IMR-90 (cell line): ENCODE results near the gene FGF2. TPM values are rescaled to one million over a fixed set of nuclear protein-coding genes. Genes with fewer than 3 reads are reported as not detected.

Experiments
- ATAC-seq: fragments of 200-7000 bp; cut with Tn5 transposase; 2 replicates; pipeline ENCODE4 v1.9.1; 2020; ENCODE audit warnings: low read depth, mild to moderate bottlenecking, moderate library complexity
- BruUV-seq: library from RNA; stranded (reverse); fragments of 400-500 nt; replicated peaks from 2 replicates; lab custom pipeline; 2021; lab: Mats Ljungman, UMichigan
- CTCF ChIA-PET: fragments of 300-600 bp; formaldehyde crosslinking; extraction: SDS; loops from one replicate; lab custom pipeline; 2021; ENCODE audit warnings: antibody characterized with exemption; lab: Yijun Ruan, JAX
- POLR2A ChIA-PET: fragments of 300-600 bp; sonication (Branson Sonifier 250); formaldehyde crosslinking; loops from one replicate; lab custom pipeline; 2022; ENCODE audit warnings: antibody characterized with exemption; ENCODE audit not compliant: unreplicated experiment; lab: Charles Lee
- DNase-seq: peaks from one replicate; pipeline ENCODE4 v3.0.0; 2013
- H2AFZ ChIP-seq: replicated peaks from 2 replicates; pipeline ENCODE3; 2013; ENCODE audit warnings: low read length, mild to moderate bottlenecking; ENCODE audit not compliant: poor library complexity
- H2AK5ac ChIP-seq: 2 replicates; pipeline ENCODE4 v1.6.1; 2013; ENCODE audit warnings: low read depth, low read length, inconsistent platforms
- H2AK9ac ChIP-seq: replicated peaks from 2 replicates; pipeline ENCODE3; 2013; ENCODE audit warnings: mild to moderate bottlenecking, low read depth, low read length, moderate library complexity; ENCODE audit not compliant: poor library complexity
- H2BK120ac ChIP-seq: 2 replicates; pipeline ENCODE4 v1.6.1; 2013; ENCODE audit warnings: low read depth, low read length, inconsistent platforms
- H2BK15ac ChIP-seq: 3 replicates; pipeline ENCODE4 v1.6.1; 2013; ENCODE audit warnings: low read depth, low read length, inconsistent platforms
- H2BK20ac ChIP-seq: 2 replicates; pipeline ENCODE4 v1.6.1; 2013; ENCODE audit warnings: low read depth, mild to moderate bottlenecking, inconsistent platforms, low read length, moderate library complexity
- H2BK5ac ChIP-seq: 2 replicates; pipeline ENCODE4 v1.6.1; 2013; ENCODE audit warnings: mild to moderate bottlenecking, low read depth, low read length, inconsistent platforms; ENCODE audit not compliant: poor library complexity, severe bottlenecking
- H3K14ac ChIP-seq: replicated peaks from 2 replicates; pipeline ENCODE4 v1.6.1; 2013; ENCODE audit warnings: low read depth, low read length, inconsistent platforms
- H3K18ac ChIP-seq: 2 replicates; pipeline ENCODE4 v1.6.1; 2013; ENCODE audit warnings: low read depth, low read length, control low read depth
- H3K23ac ChIP-seq: 2 replicates; pipeline ENCODE4 v1.6.1; 2013; ENCODE audit warnings: low read depth, low read length, inconsistent platforms
- H3K27ac ChIP-seq: 2 replicates; pipeline ENCODE4 v1.5.1; 2013; ENCODE audit warnings: mild to moderate bottlenecking, control low read depth, low read length; ENCODE audit not compliant: insufficient read depth
- H3K27me3 ChIP-seq: 2 replicates; pipeline ENCODE4 v1.6.1; 2013; ENCODE audit warnings: low read length; ENCODE audit not compliant: control insufficient read depth, insufficient read depth
- H3K36me3 ChIP-seq: 2 replicates; pipeline ENCODE4 v1.6.1; 2013; ENCODE audit warnings: low read length, mixed read lengths; ENCODE audit not compliant: control insufficient read depth, insufficient read depth
- H3K4ac ChIP-seq: 2 replicates; pipeline ENCODE4 v1.6.1; 2013; ENCODE audit warnings: low read depth, low read length, inconsistent platforms
- H3K4me1 ChIP-seq: 2 replicates; pipeline ENCODE4 v1.6.1; 2013; ENCODE audit warnings: low read length, mixed read lengths; ENCODE audit not compliant: control insufficient read depth, insufficient read depth
- H3K4me2 ChIP-seq: 2 replicates; pipeline ENCODE4 v1.6.1; 2013; ENCODE audit warnings: low read depth, mild to moderate bottlenecking, control low read depth, low read length, moderate library complexity
- H3K4me3 ChIP-seq: 2 replicates; pipeline ENCODE4 v1.5.1; 2013; ENCODE audit warnings: low read depth, mild to moderate bottlenecking, control low read depth, low read length, moderate library complexity; ENCODE audit not compliant: insufficient read depth
- H3K56ac ChIP-seq: 2 replicates; pipeline ENCODE4 v1.6.1; 2013; ENCODE audit warnings: low read length, inconsistent platforms; ENCODE audit not compliant: insufficient read depth; ENCODE audit errors: extremely low read depth
- H3K79me1 ChIP-seq, 2 experiments: 2 replicates each; pipeline ENCODE4 v1.6.1; 2013; ENCODE audit warnings: low read length in 2 of 2, inconsistent platforms in 1 of 2, low read depth in 1 of 2
- H3K9ac ChIP-seq: 2 replicates; pipeline ENCODE4 v1.6.1; 2013; ENCODE audit warnings: low read depth, low read length, control low read depth
- H3K9me1 ChIP-seq: 2 replicates; pipeline ENCODE4 v1.6.1; 2013; ENCODE audit warnings: low read length, inconsistent platforms; ENCODE audit not compliant: insufficient read depth
- H3K9me3 ChIP-seq: 2 replicates; pipeline ENCODE4 v1.6.1; 2013; ENCODE audit warnings: low read length; ENCODE audit not compliant: control insufficient read depth, insufficient read depth
- H4K20me1 ChIP-seq: 2 replicates; pipeline ENCODE4 v1.6.1; 2013; ENCODE audit warnings: low read length, inconsistent platforms; ENCODE audit not compliant: insufficient read depth
- H4K5ac ChIP-seq: 2 replicates; pipeline ENCODE4 v1.6.1; 2013; ENCODE audit warnings: mild to moderate bottlenecking, low read depth, low read length, control low read depth
- H4K8ac ChIP-seq, 2 experiments: 2 replicates each; pipeline ENCODE4 v1.6.1; 2013; ENCODE audit warnings: low read depth in 2 of 2, low read length in 2 of 2, control low read depth in 1 of 2, inconsistent platforms in 1 of 2
- H4K91ac ChIP-seq: 2 replicates; pipeline ENCODE4 v1.6.1; 2013; ENCODE audit warnings: low read depth, low read length, inconsistent platforms; ENCODE audit not compliant: insufficient read depth
- CEBPB ChIP-seq: IDR thresholded peaks from 2 replicates; pipeline ENCODE4 v1.6.1; 2012; ENCODE audit warnings: low read depth, low read length, improper control_type of control experiment
- CHD1 ChIP-seq: IDR thresholded peaks from 2 replicates; pipeline ENCODE4 v1.6.1; 2012; ENCODE audit warnings: low read depth, low read length, improper control_type of control experiment
- CTCF ChIP-seq: conservative IDR thresholded peaks from 2 replicates; pipeline ENCODE4 v1.5.1; 2012; ENCODE audit warnings: mild to moderate bottlenecking, low read depth, low read length, improper control_type of control experiment
- FOS ChIP-seq: fragments of 150-350 bp; IDR thresholded peaks from 2 replicates; pipeline ENCODE4 v1.6.1; 2016; ENCODE audit warnings: low read depth, low read length
- MAFK ChIP-seq: IDR thresholded peaks from 2 replicates; pipeline ENCODE4 v1.6.1; 2012; ENCODE audit warnings: low read depth, low read length, improper control_type of control experiment
- MAZ ChIP-seq: IDR thresholded peaks from 2 replicates; pipeline ENCODE4 v1.6.1; 2012; ENCODE audit warnings: low read depth, mild to moderate bottlenecking, low read length, improper control_type of control experiment, moderate library complexity, borderline replicate concordance
- MXI1 ChIP-seq: IDR thresholded peaks from 2 replicates; pipeline ENCODE4 v1.6.1; 2012; ENCODE audit warnings: low read depth, mild to moderate bottlenecking, low read length, moderate library complexity, borderline replicate concordance
- NFE2L2 ChIP-seq: fragments of 150-350 bp; IDR thresholded peaks from 2 replicates; pipeline ENCODE4 v1.6.1; 2016; ENCODE audit warnings: low read depth, mild to moderate bottlenecking, low read length
- POLR2A ChIP-seq: IDR thresholded peaks from 2 replicates; pipeline ENCODE4 v1.6.1; 2012; ENCODE audit warnings: mild to moderate bottlenecking, low read depth, low read length
- SMC3 ChIP-seq: fragments of 150-350 bp; IDR thresholded peaks from 2 replicates; pipeline ENCODE4 v1.6.1; 2016; ENCODE audit warnings: low read depth, mild to moderate bottlenecking, antibody characterized with exemption, low read length, moderate library complexity
- WGBS, 2 experiments: methylation state at CpG; one replicate each; pipeline versions ENCODE4 v1.1.5 to v1.1.7; 2013; ENCODE audit warnings: missing lambda C conversion rate in 2 of 2; ENCODE audit not compliant: insufficient read length in 1 of 2; ENCODE audit errors: extremely low coverage in 2 of 2; 5-methylcytosine and 5-hydroxymethylcytosine counted together
- dilution Hi-C: fragments of 300-500 bp; cut with HindIII; formaldehyde crosslinking; loops from one replicate; pipeline ENCODE4 v1.14.3; 2018; ENCODE audit warnings: low sequenced_read_pairs; ENCODE audit not compliant: unreplicated experiment
- in situ Hi-C: fragments of 300-500 bp; cut with MboI; formaldehyde crosslinking; loops from 3 replicates; pipeline ENCODE4 v1.14.3; 2019; ENCODE audit warnings: low sequenced_read_pairs, inconsistent platforms, mixed read lengths
- intact Hi-C: fragments of 100-400 bp; cut with micrococcal nuclease; formaldehyde crosslinking; loops from 2 replicates; pipeline ENCODE4 v1.10.0; 2022
- polyA plus RNA-seq, 3 experiments: library from polyadenylated mRNA; depleted of rRNA; stranded (reverse); fragments of >200 nt; gene quantifications; 2 replicates each; pipeline ENCODE4 v1.2.3, GENCODE V29; 2012; ENCODE audit warnings: low replicate concordance in 1 of 3
- total RNA-seq: library from RNA; depleted of rRNA; stranded (reverse); fragments of >200 nt; gene quantifications from 2 replicates; pipeline ENCODE4 v1.2.3, GENCODE V29; 2012
- TF ChIP-seq, protein P1 (sequence below): fragments of 150-350 bp; IDR thresholded peaks from 2 replicates; pipeline ENCODE4 v1.6.1; 2016; ENCODE audit warnings: low read depth, mild to moderate bottlenecking, low read length, moderate library complexity, borderline replicate concordance

FGF2 gene
- total and polyA plus RNA-seq, 2 of the 4 experiments (the other 2 are of a cell fraction) = 12.9 to 27.1 TPM

DNA sequence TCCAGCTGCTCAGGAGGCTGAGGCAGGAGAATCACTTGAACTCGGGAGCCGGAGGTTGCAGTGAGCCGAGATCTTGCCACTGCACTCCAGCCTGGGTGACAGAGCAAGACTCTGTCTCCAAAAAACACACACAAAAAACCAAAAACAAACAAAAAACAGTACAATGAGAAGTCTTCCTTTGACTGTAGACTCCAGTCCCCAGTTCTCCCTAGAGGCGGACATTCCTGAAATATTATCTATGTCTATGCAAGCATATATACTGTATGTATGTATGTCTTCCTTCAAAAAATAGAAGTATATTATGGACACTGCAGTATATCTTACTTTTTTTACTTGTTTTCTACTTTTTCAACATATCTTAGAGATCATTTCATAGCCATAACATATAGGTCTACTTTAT is 10.2 kb upstream of the FGF2 start:
- Histone ChIP-seq H3K27ac (no peak overlapping the region), H2AK5ac (no peak overlapping the region), H3K14ac (no peak overlapping the region), H3K4me1 (peaks cover 4% of the 10 kb centered on the region), H2BK120ac (no peak overlapping the region), H2BK20ac (no peak overlapping the region), H3K9me1 (peaks cover 4% of the 10 kb centered on the region), H3K9ac (no peak overlapping the region), H2AFZ (no peak overlapping the region), H4K5ac (no peak overlapping the region), H3K27me3 (no peaks in the 10 kb centered on the region), H3K18ac (no peak overlapping the region), H2AK9ac (no peak overlapping the region), H3K4me3 (no peak overlapping the region), H3K36me3 (no peaks in the 10 kb centered on the region), H3K79me1 (0 out of 4 replicates have a peak, but pooled peaks cover 0 to 3% of the 10 kb centered on the region in 2 experiments), H3K4me2 (no peak overlapping the region), H3K56ac (no peak overlapping the region), H4K91ac (no peak overlapping the region), H3K9me3 (no peaks in the 10 kb centered on the region), H4K20me1 (no peaks in the 10 kb centered on the region), H2BK15ac (no peak overlapping the region), H2BK5ac (no peak overlapping the region), H4K8ac (no peak overlapping the region), H3K23ac (no peak overlapping the region), H3K4ac (no peak overlapping the region)
- CTCF ChIA-PET = no interaction called here
- BruUV-seq = no TSS peak
- TF ChIP-seq NFE2L2 (no peak), MXI1 (no peak), FOS (no peak), CHD1 (no peak), CTCF (no peak), CEBPB (no peak), POLR2A (no peak), MAFK (no peak), SMC3 (no peak), MAZ (no peak)
- TF ChIP-seq, protein P1, sequence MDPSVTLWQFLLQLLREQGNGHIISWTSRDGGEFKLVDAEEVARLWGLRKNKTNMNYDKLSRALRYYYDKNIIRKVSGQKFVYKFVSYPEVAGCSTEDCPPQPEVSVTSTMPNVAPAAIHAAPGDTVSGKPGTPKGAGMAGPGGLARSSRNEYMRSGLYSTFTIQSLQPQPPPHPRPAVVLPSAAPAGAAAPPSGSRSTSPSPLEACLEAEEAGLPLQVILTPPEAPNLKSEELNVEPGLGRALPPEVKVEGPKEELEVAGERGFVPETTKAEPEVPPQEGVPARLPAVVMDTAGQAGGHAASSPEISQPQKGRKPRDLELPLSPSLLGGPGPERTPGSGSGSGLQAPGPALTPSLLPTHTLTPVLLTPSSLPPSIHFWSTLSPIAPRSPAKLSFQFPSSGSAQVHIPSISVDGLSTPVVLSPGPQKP = no peak
- POLR2A ChIA-PET = no interaction called here
- 100% methylated on average over 3 of the region's 4 CpGs; no CpG with 5 or more reads in 1 of the 2 experiments for WGBS, 2 experiments
- DNase-seq (no peak), ATAC-seq (no peak)
- in situ Hi-C loops (no loop called here), dilution Hi-C loops (no loop called here), intact Hi-C loops (no loop called here)
